GM12878 (cell line): ENCODE measurements around the gene ANK2. TPM values are rescaled to one million over a fixed set of nuclear protein-coding genes. Genes with fewer than 3 reads are reported as not detected.

ENCODE experiments used
- ATAC-seq: fragments of 200-7000 bp; cut with Tn5 transposase; 3 replicates; pipeline ENCODE4 v1.9.1; 2020; ENCODE audit warnings: mild to moderate bottlenecking, moderate library complexity
- BruUV-seq: library from RNA; stranded (reverse); fragments of 400-500 nt; replicated peaks from 2 replicates; lab custom pipeline; 2021; lab: Mats Ljungman, UMichigan
- CTCF ChIA-PET: fragments of 300-600 bp; sonication (Branson Sonifier 250); formaldehyde crosslinking; extraction: SDS; loops from one replicate; lab custom pipeline; 2021; ENCODE audit warnings: inconsistent platforms; lab: Yijun Ruan, JAX
- POLR2A ChIA-PET: fragments of 350-600 bp; formaldehyde crosslinking; extraction: SDS; loops from one replicate; lab custom pipeline; 2021; ENCODE audit warnings: inconsistent platforms; lab: Charles Lee
- RAD21 ChIA-PET: fragments of 300-600 bp; sonication (Branson Sonifier 250); formaldehyde crosslinking; loops from one replicate; lab custom pipeline; 2023; ENCODE audit warnings: antibody characterized with exemption; ENCODE audit not compliant: unreplicated experiment; lab: Charles Lee
- SMC1A ChIA-PET: fragments of 300-600 bp; sonication (Branson Sonifier 250); formaldehyde crosslinking; loops from one replicate; lab custom pipeline; 2023; ENCODE audit not compliant: unreplicated experiment, uncharacterized antibody; lab: Charles Lee
- DNase-seq: peaks from one replicate; pipeline ENCODE4 v3.0.0-alpha.2; 2011; ENCODE audit warnings: low read depth, low spot score
- FAIRE-seq: peaks from 3 replicates; lab custom pipeline; 2011; peaks lifted over from hg19 to GRCh38; lab: Jason Lieb, UNC
- H2AFZ ChIP-seq: 2 replicates; pipeline ENCODE4 v1.6.0; 2011; ENCODE audit warnings: low read depth, low read length, control low read depth; ENCODE audit not compliant: control insufficient read depth
- H3K27ac ChIP-seq: 2 replicates; pipeline ENCODE4 v1.5.1; 2011; ENCODE audit warnings: control low read depth; ENCODE audit not compliant: control insufficient read depth, insufficient read depth
- H3K27me3 ChIP-seq, 2 experiments: replicated peaks in 1 of 2; 2 replicates each; pipeline versions ENCODE4 v1.6.0 to v1.6.1; 2011; ENCODE audit warnings: low read length in 1 of 2; ENCODE audit not compliant: control insufficient read depth in 2 of 2, insufficient read depth in 2 of 2
- H3K36me3 ChIP-seq, 2 experiments: 2 replicates each; pipeline ENCODE4 v1.5.1; 2011; ENCODE audit warnings: low read length in 1 of 2; ENCODE audit not compliant: control insufficient read depth in 2 of 2, insufficient read depth in 2 of 2
- H3K4me1 ChIP-seq: 2 replicates; pipeline ENCODE4 v1.6.1; 2011; ENCODE audit warnings: mild to moderate bottlenecking, low read length, moderate library complexity, mixed read lengths; ENCODE audit not compliant: control insufficient read depth, insufficient read depth
- H3K4me2 ChIP-seq: 2 replicates; pipeline ENCODE4 v1.6.0; 2011; ENCODE audit warnings: control low read depth; ENCODE audit not compliant: control insufficient read depth, insufficient read depth
- H3K4me3 ChIP-seq: fragments of 200-600 bp; sonication (generic); 2 replicates; pipeline ENCODE4 v1.5.1; 2016
- H3K79me2 ChIP-seq: 2 replicates; pipeline ENCODE4 v1.6.0; 2011; ENCODE audit warnings: low read length; ENCODE audit not compliant: control insufficient read depth, insufficient read depth
- H3K9ac ChIP-seq: 2 replicates; pipeline ENCODE4 v1.8.0; 2011; ENCODE audit warnings: low read length, control low read depth, mixed read lengths; ENCODE audit not compliant: control insufficient read depth, insufficient read depth
- H3K9me3 ChIP-seq: replicated peaks from 3 replicates; pipeline ENCODE4 v1.5.1; 2011; ENCODE audit warnings: mild to moderate bottlenecking, low read length; ENCODE audit not compliant: control insufficient read depth, insufficient read depth
- H4K20me1 ChIP-seq: 2 replicates; pipeline ENCODE4 v1.6.0; 2011; ENCODE audit not compliant: control insufficient read depth, insufficient read depth
- BCL3 ChIP-seq: IDR thresholded peaks from 2 replicates; pipeline ENCODE4 v1.6.1; 2011; ENCODE audit warnings: borderline replicate concordance, low read depth, mild to moderate bottlenecking, moderate library complexity, low read length; ENCODE audit not compliant: insufficient read depth, poor library complexity, severe bottlenecking
- CEBPZ ChIP-seq: fragments of 150-350 bp; IDR thresholded peaks from 2 replicates; pipeline ENCODE4 v1.6.1; 2016; ENCODE audit warnings: low read depth, low read length
- CHD2 ChIP-seq: IDR thresholded peaks from 2 replicates; pipeline ENCODE4 v1.6.1; 2011; ENCODE audit warnings: low read depth, low read length, improper control_type of control experiment, borderline replicate concordance
- FOS ChIP-seq: IDR thresholded peaks from 3 replicates; pipeline ENCODE4 v1.6.1; 2011; ENCODE audit warnings: borderline replicate concordance; ENCODE audit not compliant: insufficient read length; ENCODE audit errors: extremely low read depth
- FOXK2 ChIP-seq: fragments of 450-650 bp; IDR thresholded peaks from 2 replicates; pipeline ENCODE4 v1.6.1; 2017; ENCODE audit warnings: mild to moderate bottlenecking, moderate library complexity
- GABPA ChIP-seq: IDR thresholded peaks from 2 replicates; pipeline ENCODE4 v1.6.1; 2014; ENCODE audit warnings: antibody characterized with exemption, low read depth, mild to moderate bottlenecking, inconsistent platforms
- HDAC2 ChIP-seq: fragments of 200-600 bp; sonication (generic); IDR thresholded peaks from 2 replicates; pipeline ENCODE4 v1.6.1; 2017
- PML ChIP-seq: IDR thresholded peaks from 2 replicates; pipeline ENCODE4 v1.6.1; 2012; ENCODE audit warnings: low read length, inconsistent platforms
- POLR2AphosphoS5 ChIP-seq: IDR thresholded peaks from 2 replicates; pipeline ENCODE4 v1.6.1; 2011; ENCODE audit warnings: mild to moderate bottlenecking, low read length, inconsistent platforms
- RFX5 ChIP-seq: IDR thresholded peaks from 2 replicates; pipeline ENCODE4 v1.6.1; 2011; ENCODE audit warnings: low read depth, low read length, improper control_type of control experiment
- WGBS: methylation state at CpG from one replicate; pipeline ENCODE4 v1.1.6; 2016; ENCODE audit warnings: low lambda C conversion rate; ENCODE audit not compliant: insufficient replicate concordance, insufficient coverage; ENCODE audit errors: missing lambda C conversion rate; 5-methylcytosine and 5-hydroxymethylcytosine counted together
- in situ Hi-C: fragments of 300-500 bp; cut with MboI; formaldehyde crosslinking; loops from 9 replicates; pipeline ENCODE4 v1.14.3; 2018; ENCODE audit warnings: mixed read lengths
- intact Hi-C: fragments of 100-400 bp; cut with micrococcal nuclease; formaldehyde crosslinking; loops from one replicate; pipeline ENCODE4 v1.14.2; 2022; ENCODE audit not compliant: unreplicated experiment
- polyA plus RNA-seq, 11 experiments: library from polyadenylated mRNA; depleted of rRNA in 4 of 11; unstranded in 6 of 11; stranded (reverse) in 5 of 11; fragments of >200 nt; fragmentation: Nextera tagmentation in 4 of 11; fragmentation: Illumina TruSeq in 1 of 11; extraction: Ambion mirVana in 4 of 11; extraction: Trizol in 1 of 11; gene quantifications; 1 replicate in 1 of 11; 2 replicates in 10 of 11; pipeline versions ENCODE4 v1.2.1 to v1.2.3, GENCODE V29; 2011 to 2016; ENCODE audit warnings: inconsistent platforms in 2 of 11, missing spikeins in 2 of 11, low read depth in 1 of 11
- total RNA-seq, 4 experiments: library from RNA; depleted of rRNA in 3 of 4; stranded (reverse); fragments of >200 nt in 3 of 4; fragmentation: Illumina TruSeq in 1 of 4; extraction: Trizol in 1 of 4; gene quantifications; 2 replicates each; pipeline versions ENCODE4 v1.2.1 to v1.2.3, GENCODE V29; 2013 to 2021

Gene ANK2
- total and polyA plus RNA-seq, 10 of the 15 experiments (the other 5 are each of a cell fraction or from before 2014, with no cell fraction given): 1.6 to 13.0 (median 4.1) TPM

DNA sequence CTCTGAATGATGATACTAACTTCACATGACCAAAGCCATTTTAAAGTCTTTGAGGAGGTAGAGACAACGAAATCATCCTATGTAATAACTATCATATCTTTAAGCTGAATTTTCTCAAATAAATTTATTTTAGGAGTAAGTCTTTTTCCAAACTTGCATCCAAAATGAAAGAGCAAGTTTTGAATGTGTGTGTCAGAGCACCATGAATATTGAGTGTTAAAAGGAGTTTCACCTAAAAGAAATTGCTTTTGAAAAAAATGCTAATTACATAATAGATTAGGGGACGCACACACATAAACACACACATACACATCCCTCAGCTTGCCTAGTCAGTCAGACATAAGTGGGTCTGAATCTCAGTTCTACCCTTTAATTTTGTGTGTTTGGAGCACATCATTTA lies 1.9 kb downstream of the ANK2 start:
- H4K20me1 ChIP-seq: no peaks in the 10 kb centered on the region
- ChIA-PET POLR2A (no interaction called here), SMC1A (no interaction called here), CTCF (interaction anchor here (1.5 kb wide), 1 partner anchor 9 kb away, joined by 3 read pairs; no protein-coding TSS in a partner anchor), RAD21 (no interaction called here)
- H3K79me2 ChIP-seq: no peaks in the 10 kb centered on the region
- intact Hi-C loops (no loop called here), in situ Hi-C loops (no loop called here)
- WGBS: 48% methylated on average over 2 of the region's 2 CpGs
- H3K36me3 ChIP-seq: no peaks in the 10 kb centered on the region
- no peak overlapping the region for H3K4me2 ChIP-seq
- no peak overlapping the region for H3K27ac ChIP-seq
- no peak overlapping the region for H3K9ac ChIP-seq
- DNase-seq (no peak), ATAC-seq (no peak), FAIRE-seq (no peak)
- H3K9me3 ChIP-seq: no peaks in the 10 kb centered on the region
- no peaks in the 10 kb centered on the region for H3K27me3 ChIP-seq
- H3K4me3 ChIP-seq: no peak overlapping the region
- no peak overlapping the region for H2AFZ ChIP-seq
- TF ChIP-seq GABPA: no peak
- no peak for TF ChIP-seq CHD2
- TF ChIP-seq FOXK2: no peak
- no peak for TF ChIP-seq FOS
- no peak for TF ChIP-seq CEBPZ
- TF ChIP-seq RFX5: no peak
- TF ChIP-seq POLR2AphosphoS5: no peak
- no peak for TF ChIP-seq HDAC2
- TF ChIP-seq BCL3: no peak
- TF ChIP-seq PML: no peak
- H3K4me1 ChIP-seq: no peaks in the 10 kb centered on the region
- BruUV-seq: no TSS peak
